Choroid plexus epithelial cell (primary cell): ENCODE data around the gene TTBK1.

ENCODE experiments used
- DNase-seq: peaks from one replicate; pipeline ENCODE4 v3.0.0-alpha.2; 2010; ENCODE audit warnings: low read depth
- H3K4me3 ChIP-seq: 2 replicates; pipeline ENCODE4 v1.5.1; 2011; ENCODE audit warnings: low read depth, mild to moderate bottlenecking, control low read depth, low read length, moderate library complexity
- TF ChIP-seq, protein P1 (sequence below): conservative IDR thresholded peaks from 2 replicates; pipeline ENCODE4 v1.5.1; 2011; ENCODE audit warnings: low read depth, mild to moderate bottlenecking, control low read depth, inconsistent platforms, low read length, moderate library complexity

Gene TTBK1

DNA sequence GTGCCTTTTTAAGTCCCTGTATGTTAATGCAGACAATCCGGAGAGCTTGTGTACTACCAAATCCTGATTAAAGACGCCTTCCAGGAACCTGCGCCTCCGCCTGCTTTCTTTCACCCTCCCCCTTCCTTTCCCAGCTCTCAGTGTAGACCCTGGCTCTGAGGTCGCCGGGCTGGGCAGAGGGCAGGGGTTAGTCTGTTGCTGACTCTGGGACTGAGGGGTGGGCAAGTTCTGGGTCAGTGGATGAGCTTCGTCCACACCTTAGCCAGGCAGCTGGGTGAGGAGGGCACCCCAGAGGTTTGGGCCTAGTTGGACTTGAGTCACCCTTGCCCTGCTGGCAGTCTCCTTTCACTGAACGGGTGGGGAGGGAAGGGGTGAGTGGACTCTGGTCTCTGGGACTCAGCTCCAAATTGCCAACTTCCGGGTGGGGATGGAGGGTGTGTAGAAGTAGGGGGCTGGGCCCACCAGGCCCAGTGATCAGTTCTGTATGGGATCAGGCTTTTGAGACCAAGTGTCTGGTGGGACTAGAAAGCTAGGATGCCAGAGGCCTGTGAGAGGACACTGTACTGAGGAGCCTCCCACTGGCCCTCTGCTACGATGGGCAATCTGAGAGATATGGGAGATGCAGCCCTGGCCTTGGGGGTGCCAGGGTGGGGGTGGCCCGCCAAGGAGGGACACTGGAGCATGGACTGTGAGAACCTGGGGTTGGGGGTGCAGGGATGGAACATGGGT, 33.5 kb downstream of the TTBK1 start:
- no peak for DNase-seq
- TF ChIP-seq, protein P1, sequence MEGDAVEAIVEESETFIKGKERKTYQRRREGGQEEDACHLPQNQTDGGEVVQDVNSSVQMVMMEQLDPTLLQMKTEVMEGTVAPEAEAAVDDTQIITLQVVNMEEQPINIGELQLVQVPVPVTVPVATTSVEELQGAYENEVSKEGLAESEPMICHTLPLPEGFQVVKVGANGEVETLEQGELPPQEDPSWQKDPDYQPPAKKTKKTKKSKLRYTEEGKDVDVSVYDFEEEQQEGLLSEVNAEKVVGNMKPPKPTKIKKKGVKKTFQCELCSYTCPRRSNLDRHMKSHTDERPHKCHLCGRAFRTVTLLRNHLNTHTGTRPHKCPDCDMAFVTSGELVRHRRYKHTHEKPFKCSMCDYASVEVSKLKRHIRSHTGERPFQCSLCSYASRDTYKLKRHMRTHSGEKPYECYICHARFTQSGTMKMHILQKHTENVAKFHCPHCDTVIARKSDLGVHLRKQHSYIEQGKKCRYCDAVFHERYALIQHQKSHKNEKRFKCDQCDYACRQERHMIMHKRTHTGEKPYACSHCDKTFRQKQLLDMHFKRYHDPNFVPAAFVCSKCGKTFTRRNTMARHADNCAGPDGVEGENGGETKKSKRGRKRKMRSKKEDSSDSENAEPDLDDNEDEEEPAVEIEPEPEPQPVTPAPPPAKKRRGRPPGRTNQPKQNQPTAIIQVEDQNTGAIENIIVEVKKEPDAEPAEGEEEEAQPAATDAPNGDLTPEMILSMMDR = no peak
- no peak overlapping the region for H3K4me3 ChIP-seq

DNA sequence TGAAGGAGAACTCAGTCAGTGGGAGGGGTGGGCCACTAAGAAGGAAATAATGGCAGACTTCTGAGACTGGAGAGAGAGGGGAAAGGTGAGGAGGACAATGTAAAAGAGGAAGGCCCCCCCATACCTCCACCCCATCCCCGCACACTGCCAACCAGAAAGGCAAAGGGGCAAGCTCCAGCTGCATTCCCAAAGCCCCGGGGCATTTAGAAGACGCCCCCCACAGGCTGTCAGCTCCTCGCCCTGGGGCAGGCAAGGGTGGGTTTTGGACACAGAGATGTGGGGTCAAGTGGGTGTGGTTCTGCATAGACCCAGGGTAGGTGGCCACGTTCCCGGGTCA, 34.0 kb downstream of the TTBK1 start:
- no peak overlapping the region for H3K4me3 ChIP-seq
- DNase-seq = no peak
- TF ChIP-seq, protein P1 = no peak

DNA sequence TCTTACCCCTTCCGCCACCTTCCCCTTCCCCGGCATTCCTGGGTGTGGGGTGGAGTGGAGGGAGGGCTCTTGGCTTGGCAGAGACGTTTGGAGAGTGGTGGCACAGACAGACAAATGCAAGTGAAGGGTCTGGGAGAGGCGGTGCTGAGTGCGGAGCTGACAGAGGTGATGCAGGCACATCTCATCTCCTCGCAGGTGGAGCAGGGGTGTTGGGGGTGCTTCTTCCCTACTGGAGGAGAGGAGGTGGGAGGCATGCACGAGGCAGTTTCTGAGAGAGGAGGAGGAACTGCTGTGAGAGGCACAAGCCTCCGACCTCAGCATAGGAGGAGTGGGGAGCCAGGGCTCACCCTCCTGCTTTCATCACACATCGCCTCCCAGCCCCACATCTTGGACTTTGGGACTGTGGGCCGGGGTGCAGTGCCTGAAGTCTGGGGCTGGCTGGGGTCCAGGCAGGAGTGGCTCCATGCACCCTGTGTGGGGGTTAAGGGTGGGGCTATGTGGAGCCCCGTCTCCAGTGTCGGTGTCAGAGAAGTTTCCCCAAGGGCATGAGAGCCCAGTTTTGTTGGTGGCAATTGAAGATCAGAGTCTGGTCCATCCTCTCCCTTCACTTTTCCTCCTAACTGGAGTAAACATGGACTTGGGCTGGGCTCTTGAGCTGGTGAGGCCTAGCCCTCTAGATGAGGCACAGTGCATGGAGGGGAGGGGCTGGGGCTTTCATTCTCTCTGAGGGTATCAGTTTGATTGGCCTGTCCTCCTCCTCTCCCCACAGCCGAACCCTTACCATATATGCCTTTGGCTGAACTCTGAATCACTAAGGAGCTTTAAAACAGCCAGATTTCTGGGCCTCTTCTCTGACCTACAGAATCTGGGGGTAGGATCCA, 34.6 kb downstream of the TTBK1 start:
- no peak overlapping the region for H3K4me3 ChIP-seq
- TF ChIP-seq, protein P1 = no peak
- DNase-seq = no peak

DNA sequence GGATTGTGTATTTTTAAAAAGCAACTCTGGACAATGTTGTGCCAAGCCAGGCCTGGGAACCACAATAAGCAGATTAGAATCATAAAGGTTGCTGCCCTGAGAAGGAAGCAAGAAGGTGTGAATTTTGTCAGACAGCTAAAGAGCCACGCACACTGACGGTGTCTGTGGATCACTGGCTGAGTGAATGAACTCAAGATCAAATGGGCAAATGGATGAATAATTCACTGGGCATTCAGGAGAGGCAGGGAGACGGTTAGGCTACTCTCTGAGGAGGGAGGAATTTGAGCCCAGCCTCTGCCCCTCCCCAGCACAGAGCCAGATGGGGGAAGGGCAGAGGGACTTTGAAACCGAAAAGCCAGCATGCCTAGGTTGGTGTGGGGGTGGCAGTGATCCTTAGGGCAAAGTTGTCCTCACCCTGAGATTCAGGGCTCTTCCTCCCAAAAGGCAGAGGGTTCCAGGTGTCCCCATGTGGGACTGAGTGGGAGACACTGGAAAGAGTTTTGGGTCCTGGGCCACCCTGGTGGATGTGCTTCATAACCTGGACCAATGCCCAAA, 35.3 kb downstream of the TTBK1 start:
- no peak for DNase-seq
- TF ChIP-seq, protein P1 = no peak

DNA sequence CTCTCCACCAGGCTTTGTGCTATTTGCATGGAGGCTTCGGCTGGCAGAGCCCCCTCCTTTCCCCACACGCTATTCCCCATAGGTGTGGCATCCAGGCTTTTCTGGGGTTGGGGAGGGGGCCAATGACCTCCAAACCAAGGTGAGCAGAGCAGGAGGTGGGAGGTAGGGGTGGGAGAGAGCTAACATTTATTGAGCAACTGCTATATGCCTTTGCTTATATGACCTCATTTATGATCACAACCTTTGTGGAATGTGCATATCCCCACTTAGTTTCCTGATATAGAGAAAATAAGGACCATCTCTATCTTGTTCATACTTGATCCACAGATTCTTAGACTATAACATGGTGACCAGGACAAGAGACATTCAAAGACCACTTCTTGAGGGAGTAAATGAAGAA, 37.0 kb downstream of the TTBK1 start:
- DNase-seq = no peak
- no peak overlapping the region for H3K4me3 ChIP-seq
- TF ChIP-seq, protein P1 = no peak

More for the DNA sequence above, 35.3 kb downstream of the TTBK1 start:
- H3K4me3 ChIP-seq = no peak overlapping the region

DNA sequence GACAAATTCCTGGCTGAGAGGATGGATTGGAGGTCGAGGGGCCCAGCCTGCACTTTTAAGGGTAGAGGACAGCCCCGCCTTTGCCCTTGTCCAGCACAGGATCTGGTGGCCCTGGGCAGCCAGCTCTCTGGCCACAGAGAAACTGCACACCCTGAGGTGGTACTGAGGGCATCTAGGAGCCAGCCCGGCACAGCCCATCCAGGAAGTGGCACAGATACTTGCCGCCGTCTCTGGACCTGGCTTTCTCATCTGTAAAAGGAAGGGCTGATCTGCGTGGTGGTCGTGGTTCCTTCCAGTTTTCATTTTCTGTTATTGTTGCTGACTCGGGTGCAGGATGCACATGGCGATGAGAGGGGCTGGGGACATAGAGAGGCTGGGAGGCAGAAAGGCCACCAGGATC, 38.8 kb downstream of the TTBK1 start:
- TF ChIP-seq, protein P1 = no peak
- DNase-seq = no peak
- H3K4me3 ChIP-seq = no peak overlapping the region
